Upper lobe of left lung (tissue), 6 donors: ENCODE results near the gene ADGRG2. TPM values are rescaled to one million over a fixed set of nuclear protein-coding genes. Genes with fewer than 3 reads are reported as not detected.

Experiments
- ATAC-seq, 2 donors: fragments of 200-7000 bp; cut with Tn5 transposase; one replicate each; pipeline ENCODE4 v1.9.1; 2022; ENCODE audit warnings: mild to moderate bottlenecking in 2 of 2, moderate library complexity in 2 of 2; ENCODE audit not compliant: low FRiP score in 2 of 2
- DNase-seq, 2 donors: peaks; one replicate each; pipeline ENCODE4 v3.0.0-alpha.2; 2019 to 2020
- H3K27ac ChIP-seq, 4 donors: fragments of 200-600 bp; sonication (generic); one replicate each; pipeline ENCODE4 v1.5.1; 2016 to 2019
- H3K27me3 ChIP-seq, 4 donors: fragments of 200-600 bp; sonication (generic); one replicate each; pipeline ENCODE4 v1.5.1; 2017 to 2019
- H3K36me3 ChIP-seq, 4 donors: fragments of 200-600 bp; sonication (generic); one replicate each; pipeline ENCODE4 v1.5.1; 2016 to 2019
- H3K4me1 ChIP-seq, 4 donors: fragments of 200-600 bp; sonication (generic); one replicate each; pipeline ENCODE4 v1.5.1; 2018 to 2019
- H3K4me3 ChIP-seq, 4 donors: fragments of 200-600 bp; sonication (generic); one replicate each; pipeline ENCODE4 v1.5.1; 2017 to 2019; ENCODE audit warnings: mild to moderate bottlenecking in 2 of 4, moderate library complexity in 1 of 4
- H3K9me3 ChIP-seq, 4 donors: fragments of 200-600 bp; sonication (generic); one replicate each; pipeline ENCODE4 v1.5.1; 2018 to 2019
- CTCF ChIP-seq, 6 experiments: fragments of 450-650 bp in 4 of 6; fragments of 200-600 bp in 2 of 6; sonication (generic) in 2 of 6; IDR thresholded peaks; one replicate each; pipeline ENCODE4 v1.5.1; 2016 to 2019; ENCODE audit warnings: antibody characterized with exemption in 6 of 6
- EP300 ChIP-seq, 4 donors: sonication (generic); formaldehyde crosslinking; IDR thresholded peaks; one replicate each; pipeline ENCODE4 v1.5.1; 2017; ENCODE audit warnings: antibody characterized with exemption in 4 of 4, control low read depth in 2 of 4
- POLR2A ChIP-seq, 4 donors: fragments of 450-650 bp; IDR thresholded peaks; one replicate each; pipeline ENCODE4 v1.5.1; 2016 to 2017; ENCODE audit warnings: antibody characterized with exemption in 4 of 4, mild to moderate bottlenecking in 2 of 4
- POLR2AphosphoS5 ChIP-seq, 2 donors: sonication (generic); formaldehyde crosslinking; IDR thresholded peaks; one replicate each; pipeline ENCODE4 v1.5.1; 2017; ENCODE audit warnings: antibody characterized with exemption in 2 of 2
- WGBS, 2 donors: methylation state at CpG; one replicate each; pipeline ENCODE4 v1.1.5; 2017 to 2018; 5-methylcytosine and 5-hydroxymethylcytosine counted together
- total RNA-seq, 6 donors: library from RNA; depleted of rRNA in 4 of 6; stranded (reverse); fragments of >200 nt in 4 of 6; gene quantifications; one replicate each; pipeline versions ENCODE4 v1.1.0 to v1.2.1, GENCODE V29; 2016 to 2021
- donor health status: DM: no; HTN: no; CAD: no; lungs with moderate emphysema.
- donor health status: DM: no; HTN: yes; CAD: no; lungs with severe emphysema.

Gene ADGRG2
- total RNA-seq, 6 donors from 2014 or later = 0.69 to 2.9 (median 0.91) TPM; not detected in 1

- Histone ChIP-seq H3K4me3 (no peak overlapping the region), H3K27me3 (no peaks in the 10 kb centered on the region), H3K4me1 (no peaks in the 10 kb centered on the region), H3K36me3 (peaks cover 0 to 2% (median 0%) of the 10 kb centered on the region in 4 donors), H3K27ac (peak overlapping the region in 2 of 4 donors; percentile 2 to 59), H3K9me3 (no peaks in the 10 kb centered on the region)
- DNase-seq = no peak
- no peak for TF ChIP-seq EP300 (IDR thresholded peaks at IDR 0.05)
- TF ChIP-seq POLR2AphosphoS5 (IDR thresholded peaks at IDR 0.05) = no peak
- TF ChIP-seq POLR2A (IDR thresholded peaks at IDR 0.05) = no peak
- TF ChIP-seq CTCF (IDR thresholded peaks at IDR 0.05) = no peak
- 76 to 82% methylated on average over 4 to 7 of the region's 7 CpGs for WGBS, 2 donors
- ATAC-seq = no peak
Measured at GRCh38 chrX:18956303-18957032, 165.8 kb downstream of the ADGRG2 start.

- Histone ChIP-seq H3K4me1 (no peaks in the 10 kb centered on the region), H3K27me3 (no peaks in the 10 kb centered on the region), H3K9me3 (no peaks in the 10 kb centered on the region), H3K4me3 (no peak overlapping the region), H3K27ac (no peak overlapping the region), H3K36me3 (peaks cover 0 to 8% (median 0%) of the 10 kb centered on the region in 4 donors)
- TF ChIP-seq POLR2A (IDR thresholded peaks at IDR 0.05) = no peak
- no peak for TF ChIP-seq EP300 (IDR thresholded peaks at IDR 0.05)
- TF ChIP-seq POLR2AphosphoS5 (IDR thresholded peaks at IDR 0.05) = no peak
- TF ChIP-seq CTCF (IDR thresholded peaks at IDR 0.05) = no peak
- DNase-seq (no peak), ATAC-seq (no peak)
- WGBS, 2 donors = 92 to 98% methylated on average over 4 of the region's 4 CpGs
Measured at GRCh38 chrX:18955676-18956075, 166.6 kb downstream of the ADGRG2 start.

GRCh38 chrX:18951032-18951431, 171.2 kb downstream of the ADGRG2 start:
- Histone ChIP-seq H3K4me3 (no peak overlapping the region), H3K27me3 (no peaks in the 10 kb centered on the region), H3K9me3 (no peaks in the 10 kb centered on the region), H3K4me1 (no peaks in the 10 kb centered on the region), H3K36me3 (peaks cover 0 to 13% (median 0%) of the 10 kb centered on the region in 4 donors), H3K27ac (no peak overlapping the region)
- DNase-seq (no peak), ATAC-seq (no peak)
- no peak for TF ChIP-seq CTCF (IDR thresholded peaks at IDR 0.05)
- TF ChIP-seq POLR2AphosphoS5 (IDR thresholded peaks at IDR 0.05) = no peak
- TF ChIP-seq POLR2A (IDR thresholded peaks at IDR 0.05) = no peak
- no peak for TF ChIP-seq EP300 (IDR thresholded peaks at IDR 0.05)
- 88 to 89% methylated on average over 5 to 10 of the region's 10 CpGs for WGBS, 2 donors

- ATAC-seq = peak in 1 of 2 donors; percentile 38
- DNase-seq = no peak
- no peaks in the 10 kb centered on the region for H3K27me3 ChIP-seq
- peaks cover 0 to 13% (median 0%) of the 10 kb centered on the region in 4 donors for H3K36me3 ChIP-seq
- H3K4me1 ChIP-seq = no peaks in the 10 kb centered on the region
- no peak overlapping the region for H3K27ac ChIP-seq
- TF ChIP-seq POLR2AphosphoS5 (IDR thresholded peaks at IDR 0.05) (no peak), POLR2A (IDR thresholded peaks at IDR 0.05) (no peak), EP300 (IDR thresholded peaks at IDR 0.05) (no peak), CTCF (IDR thresholded peaks at IDR 0.05) (no peak)
- 92 to 100% methylated on average over 4 to 8 of the region's 8 CpGs for WGBS, 2 donors
- H3K4me3 ChIP-seq = no peak overlapping the region
- no peaks in the 10 kb centered on the region for H3K9me3 ChIP-seq
Measured at GRCh38 chrX:18949944-18950301, 172.3 kb downstream of the ADGRG2 start.
